Left renal pelvis (tissue), 4 donors: ENCODE data around the gene CRHR2. TPM values are rescaled to one million over a fixed set of nuclear protein-coding genes. Genes with fewer than 3 reads are reported as not detected.
"Not testable (repeated sequence)": the region's sequence is repeated elsewhere in the genome, so short reads cannot be mapped to it uniquely, and the experiment has no call there.

Experiments used
- DNase-seq, 4 donors: peaks; one replicate each; pipeline ENCODE4 v3.0.0-alpha.2; 2013; ENCODE audit warnings: low read depth in 4 of 4, low spot score in 3 of 4
- polyA plus RNA-seq, 4 donors: library from polyadenylated mRNA; unstranded; fragments of 120-200 nt; gene quantifications; one replicate each; pipeline ENCODE4 v1.2.1, GENCODE V29; 2013; ENCODE audit not compliant: insufficient read length in 4 of 4

CRHR2 gene
- polyA plus RNA-seq, 4 donors: 0.10 to 0.13 (median 0.12) TPM; not detected in 1

DNA sequence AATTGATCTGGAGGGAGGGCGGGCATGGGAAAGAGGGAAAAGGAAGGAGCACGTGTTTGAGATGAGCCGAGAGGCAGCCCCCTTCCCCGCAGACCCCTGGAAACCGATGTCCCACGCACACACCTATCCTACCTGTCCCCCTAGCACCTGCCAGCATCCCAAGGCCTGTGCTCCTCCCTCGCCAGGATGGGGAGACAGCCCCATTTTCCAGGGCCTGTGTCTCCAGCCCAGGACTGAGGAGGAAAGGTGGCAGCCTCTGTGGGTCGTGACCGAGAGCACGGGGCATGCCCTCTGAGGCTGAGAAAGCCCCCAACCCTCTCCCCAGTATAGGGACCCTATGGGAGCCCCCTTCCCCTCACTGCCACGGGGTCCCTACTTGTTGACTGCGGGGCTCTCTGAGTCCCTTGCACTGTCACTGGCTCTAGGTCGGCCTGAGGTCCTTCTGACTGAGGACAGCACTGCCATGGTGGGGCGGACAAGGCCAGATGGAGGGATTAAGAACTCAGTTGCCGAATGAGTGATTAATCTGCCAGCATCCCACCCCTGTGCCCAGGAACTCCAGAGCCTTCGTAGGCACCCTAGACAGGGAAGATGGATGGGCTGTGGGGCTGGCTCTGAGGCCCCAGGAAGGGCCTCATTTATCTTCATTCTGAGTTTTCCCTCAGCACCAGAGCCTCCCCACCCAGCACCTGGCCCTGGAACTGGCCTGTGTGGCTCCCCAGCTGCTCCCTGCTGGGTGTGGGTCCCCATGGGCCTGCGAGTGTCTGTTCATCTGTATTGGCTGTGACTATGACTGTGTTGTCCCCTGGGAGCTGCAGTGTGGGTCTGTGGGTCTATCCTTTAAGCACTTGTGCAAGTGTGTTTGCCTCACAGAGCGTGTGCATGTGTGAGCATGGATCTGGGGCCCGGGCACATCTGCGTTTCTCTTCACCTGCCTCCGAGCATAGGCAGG is 26.0 kb downstream of the CRHR2 start:
- no peak for DNase-seq

DNA sequence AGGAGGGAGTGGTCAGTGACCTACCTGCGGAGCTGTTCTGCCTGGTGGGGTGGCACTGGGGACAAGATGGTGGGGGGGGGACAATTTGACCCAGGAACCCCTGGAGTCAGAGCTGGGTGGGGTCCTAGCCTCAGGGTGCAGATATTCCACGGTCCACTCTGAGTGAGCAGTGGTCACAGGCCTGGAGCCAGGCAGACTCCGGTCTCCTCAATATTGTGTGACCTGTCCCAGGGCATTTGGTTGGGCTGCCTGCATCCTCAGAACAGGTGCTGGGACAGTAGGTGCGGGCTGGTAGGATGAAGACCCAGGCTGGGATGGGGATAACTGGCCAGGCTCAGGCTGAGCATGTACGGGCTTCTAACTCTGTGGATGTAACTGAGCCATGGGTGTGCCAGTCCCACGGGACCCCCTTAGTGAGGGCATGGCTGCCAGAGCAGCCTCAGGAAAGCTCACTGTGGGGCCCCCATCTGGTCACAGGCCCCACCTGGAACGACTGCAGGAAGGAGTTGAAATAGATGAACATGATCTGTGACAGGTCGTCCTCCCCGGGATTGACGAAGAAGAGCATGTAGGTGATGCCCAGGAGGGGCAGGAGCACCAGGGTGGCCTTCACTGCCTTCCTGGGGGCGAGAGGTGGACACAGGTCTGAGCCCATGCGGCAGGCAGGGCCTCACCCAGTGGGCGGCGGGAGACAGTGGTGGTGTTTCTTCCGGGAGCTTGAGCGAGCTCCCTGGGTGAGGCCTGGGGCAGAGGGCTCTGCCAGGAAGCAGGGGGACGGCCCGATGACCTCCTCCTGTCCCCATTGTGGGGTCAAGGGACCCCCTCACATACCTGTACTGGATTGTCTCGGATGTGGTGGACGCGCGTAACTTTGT is 26.9 kb downstream of the CRHR2 start:
- no peak for DNase-seq

DNA sequence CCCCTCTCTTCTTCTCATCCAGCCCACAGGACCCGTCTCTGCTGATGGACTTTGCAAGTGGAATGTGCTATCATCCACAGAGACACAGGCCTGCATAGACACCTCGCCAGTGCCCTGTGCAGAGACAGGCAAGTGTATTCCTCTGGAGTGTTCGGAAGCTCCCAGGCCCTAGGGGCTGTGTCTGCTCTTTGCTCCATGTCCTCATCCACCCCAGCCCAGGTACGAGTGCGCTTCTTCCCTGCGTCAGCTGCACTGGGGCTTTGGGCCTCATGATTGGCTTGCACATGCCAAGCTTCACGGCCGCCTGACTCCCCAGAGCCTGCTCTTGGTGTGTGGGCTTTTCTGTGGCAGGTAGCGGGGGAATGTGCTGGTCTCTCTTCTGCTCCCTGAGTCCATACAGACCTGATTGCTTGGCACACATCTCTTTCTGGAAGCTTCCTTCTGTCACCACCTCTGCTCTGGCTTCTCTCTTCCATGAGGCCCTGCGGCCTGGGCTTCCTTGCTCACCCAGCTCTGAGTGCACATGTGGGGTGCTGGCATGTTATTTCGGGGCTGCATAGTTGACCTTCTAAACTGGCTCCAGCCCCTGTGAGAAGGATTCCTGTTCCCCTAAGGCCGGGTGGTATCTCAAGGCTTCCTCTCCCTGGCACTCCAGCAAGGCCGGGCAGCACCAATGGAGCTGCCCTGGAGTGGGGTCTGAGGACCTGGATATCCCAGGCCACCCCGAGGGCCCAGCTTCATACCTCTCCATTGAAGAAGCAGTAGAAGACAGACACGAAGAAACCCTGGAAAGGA is 27.8 kb downstream of the CRHR2 start:
- no peak for DNase-seq

DNA sequence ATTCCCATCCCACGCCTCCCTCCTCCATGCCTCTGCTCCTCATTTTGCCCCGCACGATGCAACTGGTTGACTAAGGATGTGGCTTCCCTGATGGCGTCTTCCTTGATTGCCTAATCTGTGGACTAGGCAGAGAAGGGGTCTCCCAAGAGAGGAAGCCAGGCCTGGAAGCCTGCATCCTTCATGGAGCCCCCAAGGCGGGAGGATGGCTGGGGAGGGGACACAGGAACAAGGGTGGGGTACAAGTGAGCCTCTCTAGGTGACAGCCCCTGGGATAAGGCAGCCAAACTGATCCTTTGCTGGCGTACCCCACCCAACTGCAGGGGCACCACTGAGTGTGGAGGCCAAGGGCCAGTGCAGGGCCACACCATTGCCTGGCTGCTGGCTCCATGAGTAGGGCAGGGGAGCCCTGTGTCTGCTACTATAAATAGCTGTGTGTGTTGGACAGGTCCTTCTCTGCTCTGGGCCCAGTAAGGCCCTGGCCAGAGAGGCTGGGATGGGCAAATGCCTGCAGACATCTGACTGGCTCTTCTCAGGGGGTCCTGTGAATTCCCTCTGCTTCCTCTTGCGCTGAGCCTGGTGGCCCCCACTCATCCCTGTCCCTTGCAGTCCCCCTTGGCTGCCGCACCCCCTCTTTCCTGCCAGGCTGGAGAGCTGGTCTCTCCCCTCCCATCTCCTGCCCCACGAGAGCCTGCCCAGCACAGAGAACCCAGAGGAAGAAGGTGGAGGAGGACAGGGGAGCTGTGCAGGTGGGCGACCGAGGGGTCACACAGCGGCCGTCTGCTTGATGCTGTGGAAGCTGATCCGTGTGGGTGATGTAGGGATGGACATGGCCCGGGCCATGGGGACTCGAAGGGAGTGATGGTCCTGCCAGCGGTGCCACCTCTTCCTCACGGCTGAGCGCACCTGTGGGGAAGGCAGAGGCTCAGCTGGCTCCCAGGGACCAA is 29.3 kb downstream of the CRHR2 start:
- DNase-seq: no peak

DNA sequence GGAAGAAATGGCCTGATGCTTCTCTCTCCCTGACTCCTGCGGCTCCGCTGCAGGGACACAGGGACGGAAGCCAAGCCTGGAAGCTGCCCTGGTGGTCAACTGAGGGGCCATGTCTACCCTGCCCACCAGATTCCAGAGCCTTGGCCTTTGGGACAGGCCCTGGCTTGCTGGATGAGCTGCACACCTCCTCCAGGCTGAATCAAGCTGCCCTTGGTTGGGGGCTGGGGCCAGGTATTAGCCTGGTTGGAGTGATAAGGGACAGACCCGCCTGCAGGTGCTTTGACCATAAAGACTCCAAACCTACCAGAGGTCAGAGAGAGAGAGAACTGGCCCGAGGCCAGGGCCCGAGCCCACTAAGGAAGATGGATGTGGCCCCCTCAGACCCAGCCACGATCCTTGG is 30.1 kb downstream of the CRHR2 start:
- no peak for DNase-seq

DNA sequence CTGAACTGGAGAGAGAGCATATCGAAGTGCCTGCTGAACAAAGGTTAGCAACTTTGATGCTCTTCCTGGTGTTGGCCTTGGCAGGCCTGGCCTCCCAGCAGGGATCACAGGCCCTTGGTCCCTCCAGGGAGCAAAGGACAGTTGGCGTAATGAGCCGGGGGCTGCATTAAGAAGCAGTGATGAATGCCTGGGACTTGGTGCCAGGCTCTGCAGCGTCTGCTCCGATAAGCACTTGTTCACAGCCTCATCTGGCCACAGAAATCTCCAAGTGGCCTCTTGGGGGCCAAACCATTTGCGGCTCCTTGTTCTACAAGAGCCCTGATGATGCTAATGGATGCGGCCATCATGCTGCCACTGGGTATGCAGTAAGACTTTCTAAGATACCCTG is 31.8 kb downstream of the CRHR2 start:
- no peak for DNase-seq

DNA sequence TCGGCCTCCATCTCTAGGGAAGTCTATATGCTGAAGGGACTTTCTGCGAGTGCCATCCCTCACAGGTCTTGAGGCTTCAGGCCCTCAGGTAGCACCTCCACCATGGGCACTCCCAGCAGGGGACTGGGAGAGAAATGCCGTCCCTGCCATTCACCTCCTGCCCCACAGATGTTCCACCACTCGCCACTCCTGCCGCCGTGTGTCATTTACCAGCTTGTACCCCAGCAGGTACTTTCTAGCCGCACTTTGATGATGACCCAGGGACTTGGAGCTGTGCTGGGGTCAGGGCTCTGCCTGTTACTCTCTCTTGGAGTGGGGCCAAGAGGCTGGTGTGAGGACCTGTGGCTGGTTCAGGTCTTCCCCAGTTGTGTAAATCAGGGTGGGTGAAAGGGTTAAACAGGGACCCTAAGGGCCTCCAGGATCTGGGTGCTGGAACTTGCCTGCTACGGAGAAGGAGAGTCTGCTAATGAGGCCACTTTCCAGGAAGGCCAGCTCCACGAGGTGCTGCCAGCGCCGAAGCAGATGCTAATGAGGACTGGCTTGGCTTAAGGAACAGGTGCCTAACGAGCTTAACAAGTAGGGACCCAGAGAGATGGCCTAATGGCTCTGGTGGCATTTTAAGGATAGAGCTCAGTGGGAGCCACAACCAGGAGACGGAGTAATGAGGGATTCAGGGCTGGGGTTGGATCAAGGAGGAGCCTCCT is 32.4 kb downstream of the CRHR2 start:
- no peak for DNase-seq

DNA sequence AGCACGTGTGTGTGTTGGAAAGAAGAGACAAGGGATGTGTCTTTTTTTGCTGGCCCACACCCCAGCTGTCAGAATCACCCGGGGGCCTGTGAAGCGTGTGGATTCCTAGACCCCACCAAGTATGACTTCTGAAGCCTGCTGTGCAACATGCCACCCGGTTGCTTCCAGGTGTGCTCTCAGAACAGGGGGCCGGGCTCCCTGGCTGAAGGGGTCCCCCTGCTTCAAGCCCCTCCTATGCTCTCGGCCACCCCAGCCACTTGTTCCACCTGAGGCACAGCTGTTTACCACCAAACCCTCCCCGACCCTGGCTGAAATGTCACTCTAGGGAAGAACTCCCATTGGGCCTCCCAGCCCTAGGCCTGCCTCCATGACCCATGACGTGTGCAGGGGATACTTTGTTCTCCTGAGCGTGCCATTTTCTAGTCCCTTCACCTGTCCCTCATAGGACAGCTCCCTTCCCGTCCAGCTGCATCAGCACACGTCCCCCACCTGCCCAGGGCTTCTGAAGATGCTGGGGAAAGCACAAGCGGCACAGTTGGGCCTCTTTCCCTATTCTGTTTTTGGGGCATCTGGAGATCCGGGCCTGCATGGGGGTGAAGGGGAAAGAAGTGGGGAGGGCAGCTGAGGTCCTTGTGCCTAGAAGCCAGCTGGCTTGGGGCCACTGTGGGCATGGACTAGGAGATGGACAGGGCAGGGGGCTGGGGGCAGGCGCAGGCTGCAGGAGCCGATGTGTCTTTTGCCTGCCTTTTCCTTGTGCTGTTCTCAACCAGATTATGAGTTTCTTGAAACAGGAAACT is 33.3 kb downstream of the CRHR2 start:
- no peak for DNase-seq

DNA sequence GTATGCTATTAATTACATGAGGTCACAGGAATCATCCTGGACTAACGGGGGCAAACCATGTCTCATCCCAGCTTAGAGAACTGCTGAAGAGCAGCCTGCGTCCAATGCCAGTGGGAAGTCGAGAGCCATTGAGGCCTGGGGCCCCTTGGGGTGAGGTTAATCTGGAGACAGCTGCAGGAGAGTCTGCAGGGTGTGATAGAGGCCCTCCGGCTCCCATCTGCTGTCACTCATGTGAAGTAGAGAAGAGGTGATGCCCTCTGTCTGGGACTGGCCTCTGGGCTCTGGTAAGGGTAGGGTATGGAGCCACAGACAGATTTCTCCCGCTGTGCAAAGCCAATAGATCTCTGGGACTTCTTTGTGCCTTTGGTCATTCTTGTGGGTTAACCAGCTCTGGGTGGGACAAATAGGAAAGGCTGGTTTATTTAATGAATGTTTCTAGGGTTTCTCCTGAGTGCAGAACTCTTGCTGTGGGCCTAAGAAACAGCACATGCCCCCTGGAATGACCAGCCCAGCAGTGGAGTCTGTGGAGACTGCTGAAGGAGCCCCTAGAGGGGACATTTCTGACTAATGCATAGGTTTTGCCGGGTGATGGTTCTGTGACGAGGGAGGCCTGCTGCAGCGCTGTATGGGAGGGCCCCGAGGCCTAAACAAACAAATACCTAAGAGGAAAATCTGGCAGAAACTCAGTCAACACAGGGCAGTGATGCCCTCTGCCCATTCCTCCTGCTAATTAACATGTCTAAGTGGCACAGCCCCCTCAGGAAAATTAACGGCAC is 34.5 kb downstream of the CRHR2 start:
- DNase-seq: no peak

DNA sequence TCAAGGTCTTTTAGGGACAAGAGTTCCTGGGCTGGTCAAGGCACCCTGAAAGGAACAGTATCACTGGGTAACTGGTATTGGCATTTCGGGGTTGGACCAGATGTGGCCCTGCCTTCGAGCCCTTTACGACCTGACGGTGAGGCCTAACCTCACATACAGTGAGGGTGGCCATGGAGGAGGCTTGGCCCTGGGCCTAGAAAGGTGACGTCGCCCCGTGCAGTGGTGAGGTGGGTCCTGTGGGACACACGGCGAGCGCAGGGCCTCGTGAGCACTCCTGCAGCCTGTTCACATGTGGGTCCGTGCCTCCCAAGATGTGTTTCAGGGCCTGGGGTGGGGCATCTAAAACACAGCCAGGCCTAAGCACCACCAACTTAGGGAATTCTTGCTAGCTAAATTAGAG is 36.1 kb downstream of the CRHR2 start:
- DNase-seq: no peak

DNA sequence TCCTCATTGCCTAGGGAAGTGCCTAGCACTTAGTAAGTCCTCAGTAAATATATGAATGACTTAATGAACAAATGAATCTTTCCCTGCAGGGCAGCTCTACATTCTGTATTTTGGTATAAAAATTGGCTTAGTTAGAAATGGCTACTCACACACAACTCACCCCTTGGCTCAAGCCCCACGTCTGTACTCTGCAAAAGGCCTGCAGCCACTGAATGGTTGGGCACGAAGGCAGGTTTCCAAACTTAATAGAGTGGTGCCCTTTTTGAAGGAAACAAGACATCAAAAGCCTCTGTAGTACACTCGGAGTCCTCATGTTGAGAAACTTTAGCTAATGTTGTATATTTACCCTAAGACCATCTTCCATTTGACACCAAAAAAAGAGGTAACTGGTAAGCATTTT is 36.6 kb downstream of the CRHR2 start:
- DNase-seq: no peak

DNA sequence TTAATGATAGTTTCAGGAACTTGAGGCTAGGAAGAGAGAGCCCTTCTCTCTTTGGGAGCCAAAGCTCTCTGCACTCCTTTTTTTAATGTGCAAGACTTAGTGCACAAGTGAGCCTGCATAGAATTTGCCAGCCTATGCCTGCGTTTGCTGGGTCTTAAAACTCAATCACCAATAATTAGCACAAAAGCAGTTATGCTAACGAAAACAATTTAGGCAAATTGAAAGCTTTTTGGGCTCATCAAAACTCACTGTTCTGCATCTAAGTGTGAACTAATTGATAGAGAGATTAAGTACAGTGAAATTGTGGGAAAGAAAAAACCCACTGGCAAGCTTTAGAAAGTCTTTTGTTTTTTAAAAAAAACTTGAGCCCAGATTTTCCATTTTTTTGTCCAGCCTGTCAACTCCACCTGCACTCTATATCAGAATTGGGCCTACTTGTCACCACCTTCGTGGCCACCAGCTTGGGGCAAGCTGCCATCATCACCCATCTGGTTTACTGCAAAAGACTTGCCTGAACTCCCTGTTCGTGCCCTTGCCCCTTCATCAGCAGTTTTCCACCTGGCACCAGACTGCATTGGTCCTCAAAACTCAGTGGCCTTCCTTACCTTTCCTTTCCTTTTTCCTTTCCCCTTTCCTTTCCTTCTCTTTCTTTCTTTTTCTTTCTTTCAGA is 37.8 kb downstream of the CRHR2 start:
- no peak for DNase-seq

DNA sequence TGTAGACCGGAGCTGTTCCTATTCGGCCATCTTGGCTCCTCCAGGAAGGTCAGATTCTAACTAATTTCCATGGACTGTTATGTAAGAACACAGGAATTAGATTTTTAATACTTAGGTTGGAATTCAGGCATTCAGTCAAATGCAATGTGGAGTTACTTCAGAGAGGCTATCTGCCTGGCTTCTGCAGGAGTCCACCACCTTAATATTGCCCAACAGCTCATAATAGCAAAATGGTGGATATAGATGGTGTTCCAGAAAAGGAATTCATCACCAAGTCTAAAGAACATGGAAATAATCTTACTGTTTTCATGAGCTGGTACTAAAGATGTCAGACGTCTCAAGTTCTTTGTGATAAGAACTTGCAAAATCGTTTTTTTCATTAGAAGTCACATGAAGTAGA is 39.5 kb downstream of the CRHR2 start:
- no peak for DNase-seq

DNA sequence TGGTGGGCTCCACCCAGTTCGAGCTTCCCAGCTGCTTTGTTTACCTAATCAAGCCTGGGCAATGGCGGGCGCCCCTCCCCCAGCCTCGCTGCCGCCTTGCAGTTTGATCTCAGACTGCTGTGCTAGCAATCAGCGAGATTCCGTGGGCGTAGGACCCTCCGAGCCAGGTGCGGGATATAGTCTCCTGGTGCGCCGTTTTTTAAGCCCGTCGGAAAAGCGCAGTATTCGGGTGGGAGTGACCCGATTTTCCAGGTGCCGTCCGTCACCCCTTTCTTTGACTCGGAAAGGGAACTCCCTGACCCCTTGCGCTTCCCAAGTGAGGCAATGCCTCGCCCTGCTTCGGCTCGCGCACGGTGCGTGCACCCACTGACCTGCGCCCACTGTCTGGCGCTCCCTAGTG is 39.9 kb downstream of the CRHR2 start:
- not testable (repeated sequence) for DNase-seq

DNA sequence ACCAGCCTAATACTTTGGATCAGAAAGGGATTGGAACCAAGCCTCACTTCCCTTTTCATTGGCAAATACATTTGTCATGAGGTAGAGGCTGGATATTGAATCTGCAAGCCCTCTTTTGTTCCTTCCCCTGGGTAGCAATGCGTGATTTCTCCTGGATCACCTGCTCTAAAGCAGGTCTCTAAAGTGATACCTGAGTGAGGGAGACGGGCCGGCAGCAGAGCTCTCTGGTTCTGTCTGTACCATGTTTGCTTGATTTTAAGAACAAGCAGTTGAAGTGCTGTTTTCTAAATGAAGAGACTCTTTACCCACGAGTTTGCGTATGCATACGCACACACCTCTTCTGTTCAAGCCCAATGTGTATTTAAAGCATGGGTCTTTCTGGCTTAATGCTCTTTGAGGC is 46.5 kb downstream of the CRHR2 start:
- no peak for DNase-seq

DNA sequence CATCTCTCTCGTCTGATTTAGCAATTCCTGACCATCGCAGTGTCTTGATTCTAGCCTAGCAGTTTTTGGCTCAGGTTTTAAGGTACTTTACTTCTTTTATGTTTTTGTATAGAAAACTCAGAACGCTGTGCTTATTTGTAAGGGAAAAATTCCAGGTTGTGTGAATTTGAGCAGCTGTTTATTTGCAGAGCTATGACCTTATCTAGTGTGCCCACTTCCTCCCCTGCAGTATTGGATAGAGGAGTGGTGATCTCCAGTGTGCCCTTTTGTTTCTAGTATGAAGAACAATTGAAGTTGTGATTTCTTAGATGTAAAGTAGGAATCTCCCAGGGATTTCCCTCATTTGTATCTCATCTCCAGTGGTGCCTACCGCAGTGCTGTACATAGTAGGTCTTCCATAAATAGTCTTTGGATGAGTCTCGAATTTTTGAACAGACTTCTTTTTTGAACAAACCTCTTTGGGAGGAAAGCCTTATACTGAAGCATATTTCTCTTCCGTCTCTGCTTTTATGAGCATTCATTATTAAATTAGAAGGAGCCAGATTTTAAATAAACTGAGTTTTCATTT is 47.5 kb downstream of the CRHR2 start:
- DNase-seq: no peak

DNA sequence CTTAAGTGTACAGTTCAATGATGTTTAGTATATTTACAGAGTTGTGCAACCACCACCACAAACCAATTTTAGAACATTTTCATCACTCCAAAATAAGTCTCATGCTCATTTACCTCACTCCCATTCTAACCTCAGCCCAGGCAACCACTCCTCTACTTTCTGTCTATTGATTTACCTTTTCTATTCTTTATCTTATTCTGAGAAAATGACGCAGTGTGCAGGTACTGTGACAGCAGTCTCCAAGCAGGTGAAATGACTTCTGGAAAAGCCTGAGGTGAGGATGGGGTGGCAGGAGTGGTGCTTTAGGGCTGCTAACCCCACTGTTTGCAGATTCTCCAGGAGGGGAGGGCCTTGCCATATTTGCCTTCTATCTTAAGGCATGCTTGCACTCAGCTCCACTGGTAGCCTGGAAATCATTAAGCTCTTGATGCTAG is 48.0 kb downstream of the CRHR2 start:
- DNase-seq: no peak
